Measurements from ENCODE around the gene GAS2. TPM values are rescaled to one million over a fixed set of nuclear protein-coding genes. Genes with fewer than 3 reads are reported as not detected.
"Not testable (repeated sequence)": the region's sequence is repeated elsewhere in the genome, so short reads cannot be mapped to it uniquely, and the experiment has no call there.

GAS2 gene
- total RNA-seq (2014; rRNA removed; shearing (Covaris generic)) = 0.12 and 0.22 TPM in 2 replicates

- no peak for DNase-seq (ENCODE audit: low spot score)
Measured at GRCh38 chr11:22666325-22666687, at the start of gene GAS2. TSS of gene GAS2 (plus strand) at chr11:22666611. CDS start at chr11:22674870, 8,259 bp downstream.

GRCh38 chr11:22617868-22618267 is 48.5 kb upstream of the GAS2 start:
- DNase-seq (ENCODE audit: low spot score) = no peak

- peak; percentile 60 for DNase-seq (ENCODE audit: low spot score)
Measured at GRCh38 chr11:22624742-22625447, 41.5 kb upstream of the GAS2 start.

- peak; percentile 96 for DNase-seq (ENCODE audit: low spot score)
Measured at GRCh38 chr11:22625448-22626287, 40.7 kb upstream of the GAS2 start, which contains the start of gene FANCF. TSS of gene FANCF (minus strand) at chr11:22625823. CDS start at chr11:22625810, 13 bp downstream.

DNA sequence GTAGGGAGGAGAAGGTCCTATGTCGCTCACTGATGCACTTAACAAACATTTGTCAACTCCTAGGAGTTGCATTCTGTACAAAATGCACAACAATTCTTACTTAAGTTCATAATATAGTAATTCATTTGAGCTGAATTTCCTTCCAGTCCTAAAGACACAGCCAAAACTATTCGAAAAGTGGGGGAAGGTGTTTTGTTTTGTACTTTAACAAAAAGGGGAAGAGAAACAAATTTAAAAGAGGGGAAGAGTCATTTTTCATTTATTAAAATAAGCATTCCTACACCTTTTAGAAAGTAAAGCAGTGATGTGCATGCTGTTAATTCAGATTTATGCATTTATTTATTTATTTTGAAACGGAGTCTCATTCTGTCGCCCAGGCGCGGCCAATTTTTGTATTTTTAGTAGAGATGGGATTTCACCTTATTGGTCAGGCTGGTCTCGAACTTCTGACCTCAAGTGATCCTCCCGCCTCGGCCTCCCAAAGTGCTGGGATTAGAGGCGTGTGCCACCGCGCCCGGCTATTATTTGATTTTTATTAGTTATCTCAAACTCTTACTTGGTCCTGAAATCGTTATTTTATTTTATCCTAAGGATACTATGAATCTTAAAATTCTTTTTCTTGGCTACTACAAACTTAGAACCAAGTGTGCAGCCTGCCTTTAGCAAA is 39.7 kb upstream of the GAS2 start:
- DNase-seq (ENCODE audit: low spot score) = no peak

- no peak for DNase-seq (ENCODE audit: low spot score)
Measured at GRCh38 chr11:22627421-22627820, 39.0 kb upstream of the GAS2 start.

GRCh38 chr11:22633354-22633902 is 33.0 kb upstream of the GAS2 start:
- no peak for DNase-seq (ENCODE audit: low spot score)

DNA sequence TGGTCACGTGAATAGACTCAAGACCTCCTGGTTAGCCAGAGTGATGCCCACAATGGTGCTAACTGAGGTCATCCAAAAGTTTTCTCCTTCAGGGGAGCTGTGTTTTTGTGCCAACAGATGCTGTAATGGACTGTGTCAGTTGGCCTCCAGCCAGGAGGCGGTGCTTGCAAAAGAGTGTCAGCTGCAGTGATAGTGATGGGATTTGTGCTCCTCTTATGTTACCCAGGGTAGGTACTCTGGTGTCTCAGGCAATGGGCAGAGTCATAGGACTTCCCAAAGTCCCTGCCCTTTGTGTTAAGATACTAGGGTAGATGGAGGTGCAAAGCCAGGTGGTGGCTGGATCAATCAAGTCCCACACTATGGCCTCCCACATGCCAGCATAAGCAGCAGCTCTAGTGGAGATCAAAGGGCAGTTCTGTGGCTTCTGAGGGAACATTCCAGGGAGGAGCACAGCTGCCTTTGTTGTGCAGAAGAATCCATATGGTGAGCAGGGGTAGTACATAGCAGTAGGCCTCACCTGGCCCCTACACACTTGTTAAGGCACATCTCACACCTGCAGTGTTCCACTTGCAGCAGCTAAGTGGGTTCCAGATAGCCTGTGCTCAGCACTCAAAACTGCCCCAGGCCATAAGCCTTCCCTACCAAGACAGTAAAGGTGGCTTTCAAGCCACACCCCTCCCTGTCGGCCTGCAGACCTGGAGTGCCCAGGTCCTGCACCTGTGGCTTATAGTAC is 31.3 kb upstream of the GAS2 start:
- no peak for DNase-seq (ENCODE audit: low spot score)

DNA sequence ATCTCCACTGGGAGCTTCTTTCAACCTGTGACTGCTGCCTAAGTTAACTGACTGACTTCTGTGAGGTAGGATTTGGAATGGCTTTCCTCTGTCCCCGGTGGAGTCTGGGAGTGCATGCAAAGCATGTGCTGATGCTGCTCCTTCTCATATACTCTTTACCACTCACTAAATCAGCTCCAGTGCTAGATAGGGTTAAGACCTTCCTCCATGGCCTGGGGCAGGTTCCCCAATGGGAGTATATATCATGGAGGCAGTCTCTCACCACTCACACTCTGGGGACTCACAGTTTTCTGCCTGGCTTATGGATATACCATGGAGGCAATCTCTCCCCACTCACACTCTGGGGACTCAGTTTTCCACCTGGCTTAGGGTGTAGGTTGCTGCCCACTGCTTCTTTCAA is 30.7 kb upstream of the GAS2 start:
- DNase-seq (ENCODE audit: low spot score) = no peak

GRCh38 chr11:22640862-22641261 is 25.5 kb upstream of the GAS2 start:
- DNase-seq (ENCODE audit: low spot score) = no peak

- no peak for DNase-seq (ENCODE audit: low spot score)
Measured at GRCh38 chr11:22641559-22641958, 24.9 kb upstream of the GAS2 start.

GRCh38 chr11:22652346-22652745 is 14.1 kb upstream of the GAS2 start:
- not testable (repeated sequence) for DNase-seq (ENCODE audit: low spot score)

- no peak for DNase-seq (ENCODE audit: low spot score)
Measured at GRCh38 chr11:22656130-22656529, 10.3 kb upstream of the GAS2 start.

GRCh38 chr11:22657101-22657694 is 9.2 kb upstream of the GAS2 start:
- DNase-seq (ENCODE audit: low spot score) = no peak

DNA sequence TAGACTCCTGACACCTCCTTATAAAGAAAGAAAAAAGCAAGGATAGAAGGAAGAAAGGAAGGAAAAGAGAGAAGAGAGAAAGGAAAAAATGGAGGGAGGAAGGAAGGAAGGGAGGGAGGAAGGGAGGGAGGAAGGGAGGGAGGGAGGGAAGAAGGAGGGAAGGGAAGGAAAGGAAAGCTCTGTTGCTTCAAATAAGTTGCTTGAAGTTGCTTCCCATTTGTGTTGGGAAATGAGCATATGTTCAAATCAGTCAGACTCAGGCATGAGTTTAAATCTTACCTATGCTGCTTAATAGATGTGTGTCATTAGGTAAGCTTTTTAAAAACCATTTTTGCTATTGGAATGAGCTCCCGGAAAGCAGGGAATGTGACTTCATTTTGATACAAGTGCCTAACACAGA is 6.6 kb upstream of the GAS2 start:
- no peak for DNase-seq (ENCODE audit: low spot score)

DNA sequence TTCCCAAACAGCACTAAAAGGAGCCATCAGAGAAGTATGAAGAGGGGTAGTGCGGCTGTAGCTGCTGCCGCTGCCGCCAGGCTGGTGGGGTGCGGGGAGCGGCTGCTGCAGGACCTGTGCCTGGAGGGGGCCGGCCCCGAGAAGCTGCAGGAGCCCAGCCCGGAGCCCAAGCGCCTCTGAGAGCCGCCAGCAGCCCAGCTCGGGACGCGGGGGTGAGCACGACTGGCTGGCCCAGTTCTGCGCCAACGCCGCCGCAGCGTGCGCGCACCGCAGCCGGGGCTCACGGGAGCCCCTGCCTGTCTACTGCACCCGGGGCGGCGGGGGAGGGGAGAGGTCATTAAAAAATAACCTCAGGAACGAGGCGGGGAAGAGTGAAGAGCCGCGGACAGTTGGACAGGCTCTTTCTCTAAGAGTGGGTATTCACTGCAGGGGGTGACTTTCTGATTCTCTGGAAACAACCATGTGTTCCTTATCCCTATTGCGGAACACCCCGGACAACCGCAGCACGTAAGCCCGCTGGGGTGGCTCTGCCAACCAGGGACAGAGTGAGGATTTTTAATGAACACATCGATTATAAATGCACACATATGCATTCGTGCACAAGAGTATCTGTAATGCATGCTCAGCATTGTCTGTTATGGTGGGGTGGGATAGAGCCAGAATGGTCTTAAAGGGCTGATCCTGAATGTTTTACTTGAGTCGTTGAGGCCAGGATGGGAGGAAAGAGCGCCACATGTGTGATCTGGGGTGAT is 453 bp downstream of the GAS2 start:
- DNase-seq (ENCODE audit: low spot score) = no peak

DNA sequence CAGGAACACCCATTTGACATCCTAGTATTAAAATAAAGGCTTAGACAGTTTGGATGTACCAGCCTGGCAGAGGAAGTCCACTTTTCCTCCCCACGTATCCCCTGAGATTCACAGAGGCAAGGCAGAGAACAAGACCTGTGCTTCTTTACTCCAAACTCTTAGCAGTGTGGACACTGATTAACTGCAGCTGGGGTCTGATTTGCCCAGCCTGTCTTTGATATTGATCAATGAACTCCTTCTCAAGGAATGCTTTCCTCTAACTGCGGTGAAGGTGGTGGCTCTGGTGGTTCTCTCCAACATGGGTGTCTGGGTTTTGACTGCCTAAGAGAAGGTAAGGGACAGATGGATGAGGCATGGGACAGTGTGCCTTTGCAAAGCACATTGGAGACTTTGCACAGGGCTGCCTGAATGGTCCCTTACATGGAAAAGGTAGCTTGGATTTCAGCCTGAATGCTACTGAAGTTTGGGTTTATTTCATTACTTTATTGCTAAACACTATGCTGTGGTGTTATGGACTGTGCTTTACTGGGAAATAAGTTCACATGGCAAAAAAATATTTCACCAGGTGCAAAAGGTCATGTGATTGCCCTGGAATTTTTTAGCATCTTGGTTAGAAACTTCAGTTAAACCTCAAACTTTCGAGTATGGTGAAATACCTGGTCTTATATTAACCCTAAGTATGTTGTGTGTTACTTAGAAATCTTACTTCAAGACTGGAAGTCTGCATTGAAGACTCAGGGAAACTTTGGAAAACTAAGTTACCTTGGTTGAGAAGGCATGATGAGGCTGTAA is 1.8 kb downstream of the GAS2 start:
- no peak for DNase-seq (ENCODE audit: low spot score)

DNA sequence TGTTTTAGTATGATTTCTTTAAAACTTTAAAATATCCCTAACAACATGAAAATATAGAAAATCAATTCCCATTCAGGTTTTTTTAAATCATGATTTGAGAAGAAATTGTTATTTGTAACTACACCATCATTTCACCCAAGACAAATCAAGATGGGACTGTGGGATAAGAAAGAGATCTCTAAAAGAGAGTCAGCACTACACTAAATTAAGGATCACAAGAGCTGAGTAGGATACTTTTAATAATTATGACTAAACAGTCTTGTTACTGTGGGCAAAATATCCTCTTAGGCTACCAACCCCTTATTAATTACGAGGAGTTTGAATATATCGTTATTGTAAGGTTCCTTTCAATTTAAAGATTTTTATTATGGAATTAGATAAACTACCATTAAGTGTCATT is 3.0 kb downstream of the GAS2 start:
- DNase-seq (ENCODE audit: low spot score) = no peak

GRCh38 chr11:22670830-22671229 is 4.4 kb downstream of the GAS2 start:
- no peak for DNase-seq (ENCODE audit: low spot score)

GRCh38 chr11:22671751-22672150 is 5.3 kb downstream of the GAS2 start:
- no peak for DNase-seq (ENCODE audit: low spot score)

All from A172 (cell line).